Heart left ventricle (tissue), 16 donors: ENCODE results near the gene VEGFB. TPM values are rescaled to one million over a fixed set of nuclear protein-coding genes. Genes with fewer than 3 reads are reported as not detected.

Source experiments
- ATAC-seq, 4 donors: fragments of 200-7000 bp; cut with Tn5 transposase; one replicate each; pipeline ENCODE4 v1.9.1; 2020 to 2022; ENCODE audit warnings: moderate library complexity in 4 of 4, mild to moderate bottlenecking in 3 of 4, moderate number of reproducible peaks in 1 of 4
- DNase-seq, 5 donors: peaks; one replicate each; pipeline ENCODE4 v3.0.0-alpha.2; 2020
- H3K27ac ChIP-seq, 12 donors: fragments of 200-600 bp; sonication (generic) in 4 of 12; one replicate each; pipeline versions ENCODE4 v1.5.0 to v1.8.0; 2016 to 2022; ENCODE audit warnings: mild to moderate bottlenecking in 2 of 12
- H3K27me3 ChIP-seq, 9 donors: fragments of 200-600 bp; sonication (generic) in 2 of 9; one replicate each; pipeline versions ENCODE4 v1.5.1 to v1.8.0; 2016 to 2022; ENCODE audit warnings: mild to moderate bottlenecking in 3 of 9
- H3K36me3 ChIP-seq, 9 donors: fragments of 200-600 bp; sonication (generic) in 2 of 9; one replicate each; pipeline versions ENCODE4 v1.5.0 to v1.8.0; 2018 to 2022; ENCODE audit warnings: mild to moderate bottlenecking in 2 of 9
- H3K4me1 ChIP-seq, 12 donors: fragments of 200-600 bp; sonication (generic) in 4 of 12; one replicate each; pipeline versions ENCODE4 v1.5.0 to v1.8.0; 2016 to 2022; ENCODE audit warnings: mild to moderate bottlenecking in 3 of 12
- H3K4me3 ChIP-seq, 12 donors: fragments of 200-600 bp; sonication (generic) in 4 of 12; one replicate each; pipeline versions ENCODE4 v1.5.0 to v1.8.0; 2017 to 2022; ENCODE audit warnings: mild to moderate bottlenecking in 9 of 12, moderate library complexity in 4 of 12
- H3K9me3 ChIP-seq, 12 donors: fragments of 200-600 bp; sonication (generic) in 4 of 12; one replicate each; pipeline versions ENCODE4 v1.5.0 to v1.8.0; 2016 to 2022; ENCODE audit warnings: mild to moderate bottlenecking in 1 of 12
- CTCF ChIP-seq, 12 donors: fragments of 200-600 bp; sonication (generic) in 4 of 12; IDR thresholded peaks; one replicate each; pipeline versions ENCODE4 v1.5.0 to v1.8.0; 2018 to 2022; ENCODE audit warnings: antibody characterized with exemption in 12 of 12, mild to moderate bottlenecking in 5 of 12
- POLR2A ChIP-seq, 2 donors: fragments of 450-650 bp; IDR thresholded peaks; one replicate each; pipeline ENCODE4 v1.6.1; 2017; ENCODE audit warnings: antibody characterized with exemption in 2 of 2, mild to moderate bottlenecking in 2 of 2, moderate library complexity in 2 of 2
- WGBS, 4 donors: extraction: QIAGEN DNeasy Blood & Tissue Kit in 2 of 4; methylation state at CpG; one replicate each; pipeline versions ENCODE4 v1.1.5 to v1.1.7; 2013 to 2018; 5-methylcytosine and 5-hydroxymethylcytosine counted together
- intact Hi-C, 10 donors: fragments of 100-400 bp; cut with DNase I; formaldehyde crosslinking; loops; one replicate each; pipeline versions ENCODE4 v1.11.1 to v1.14.2; 2022
- polyA plus RNA-seq, 2 donors: library from polyadenylated mRNA; stranded (reverse); fragments of 200-250 nt; gene quantifications; one replicate each; pipeline ENCODE4 v1.2.3, GENCODE V29; 2013
- total RNA-seq, 9 donors: library from RNA; depleted of rRNA in 2 of 9; stranded (reverse); fragments of >200 nt in 2 of 9; fragmentation: NEBNext Ultra II Directional in 3 of 9; extraction: Animal tissue kit (Norgen Biotek cat#: 25700) in 3 of 9; gene quantifications; one replicate each; pipeline versions ENCODE4 v1.1.0 to v1.2.4, GENCODE V29; 2016 to 2023
- donor health status: ischemic (EF 13 %, LVEDD 7.1; RV severe dilation, severe dysfunction).
- donor health status: healthy with polysubstance abuse.
- donor health status: DM: no; HTN: yes; CAD: no.
- donor health status: DM: no; HTN: no; CAD: no.
- donor health status: ischemic (EF 25% LVEDD 6.9; RV normal size, moderate dysfunction).
- donor health status: ischemic (EF 25% LVEDD 5.7; RV mildly dilated, moderate dysfunction).
- donor health status: healthy.
- donor health status: DM: yes; HTN: yes; CAD: no.
- donor health status: ischemic (EF 35%, LVEDD 5.7; RV mildly dilated, moderate dysfunction).
- donor health status: nonischemic (EF 11% LVEDD 7.7; RV severe dilation, severe dysfunction).
- donor health status: DM: yes; HTN: yes; CAD: no.
- donor health status: PGD.
- donor health status: ischemic (EF 29% LVEDD 5.4; RV normal size, mild dysfunction).
- donor health status: nonischemic (EF 23%, LVEDD 6.1; RV moderate dilation, normal function).

Gene VEGFB
- total and polyA plus RNA-seq, 11 donors = 127 to 332 (median 241) TPM

- H3K4me1 ChIP-seq = peaks cover 2 to 44% (median 33%) of the 10 kb centered on the region in 12 donors
Measured at GRCh38 chr11:64268025-64268892, 33.9 kb downstream of the VEGFB start.

DNA sequence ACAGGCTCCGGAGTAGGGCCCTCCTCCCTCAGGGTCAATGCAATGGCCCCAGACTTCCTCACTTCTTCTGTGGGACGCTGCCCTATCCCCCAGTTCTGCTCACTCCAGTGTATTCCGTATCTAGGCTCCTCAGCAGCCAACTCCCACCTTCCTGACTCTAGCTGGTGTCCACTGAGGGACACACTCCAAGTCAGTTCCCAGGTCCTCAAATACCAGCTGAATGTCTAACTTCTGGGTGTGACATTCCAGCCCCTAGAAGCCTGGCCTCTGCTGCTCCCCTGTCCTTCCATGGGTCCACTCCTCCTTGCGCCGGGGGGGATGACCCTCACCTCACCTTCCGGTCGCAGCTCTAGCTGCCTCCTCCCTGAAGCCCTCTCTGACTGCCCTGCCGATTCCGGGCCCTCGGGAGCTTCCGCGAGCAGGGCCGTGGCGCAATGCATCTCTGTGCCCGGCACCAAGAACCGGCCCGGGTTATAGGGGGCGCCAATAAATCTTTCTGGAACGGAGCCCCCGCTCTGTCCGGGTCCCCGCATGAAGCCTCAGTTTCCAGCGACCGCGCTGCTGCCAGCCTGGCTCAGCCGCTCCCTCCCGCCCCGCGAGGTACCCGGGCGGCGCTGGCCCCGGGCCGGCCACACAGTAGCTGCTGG lies 34.6 kb downstream of the VEGFB start:
- H3K27ac ChIP-seq = peak overlapping the region; percentile 86 to 100 (median 97)
- TF ChIP-seq CTCF (IDR thresholded peaks at IDR 0.05) (peak in 1 of 12 donors; percentile 12), POLR2A (IDR thresholded peaks at IDR 0.05) (no peak)
- no peaks in the 10 kb centered on the region for H3K9me3 ChIP-seq
- ATAC-seq (peak in 2 of 4 donors; percentile 7 to 27), DNase-seq (peak; percentile 59 to 84 (median 80))
- peaks cover 0 to 31% (median 20%) of the 10 kb centered on the region in 9 donors for H3K36me3 ChIP-seq
- no peaks in the 10 kb centered on the region for H3K27me3 ChIP-seq
- H3K4me1 ChIP-seq = peaks cover 2 to 51% (median 33%) of the 10 kb centered on the region in 12 donors
- intact Hi-C loops = loop anchor here in 4 of 10 donors (1.0 to 2.0 kb wide), 3 partner anchors 18 to 22 kb away; partner anchors contain the start of genes PLCB3 (in 3 of the 4) and PPP1R14B (in 1 of the 4)
- peak overlapping the region; percentile 63 to 95 (median 79) for H3K4me3 ChIP-seq
- whole genome bisulfite sequencing, 4 donors = 0 to 2% (median 1%) methylated on average over 14 to 34 of the region's 34 CpGs

More at GRCh38 chr11:64268025-64268892, 33.9 kb downstream of the VEGFB start:
- intact Hi-C loops = loop anchor here in 3 of 10 donors (1.0 to 2.0 kb wide), 3 partner anchors 17 to 21 kb away; partner anchors contain the start of genes PLCB3 (in 2 of the 3) and PPP1R14B (in 1 of the 3)
- 26 to 39% (median 36%) methylated on average over 21 to 23 of the region's 23 CpGs for WGBS, 4 donors
- H3K27me3 ChIP-seq = no peaks in the 10 kb centered on the region
- H3K27ac ChIP-seq = peak overlapping the region; percentile 86 to 100 (median 97)
- DNase-seq = peak in 4 of 5 donors; percentile 68 to 76 (median 71)
- H3K9me3 ChIP-seq = no peaks in the 10 kb centered on the region
- H3K4me3 ChIP-seq = peak overlapping the region; percentile 63 to 95 (median 79)
- TF ChIP-seq CTCF (IDR thresholded peaks at IDR 0.05) = no peak
- peak in 2 of 4 donors; percentile 0 for ATAC-seq
- peaks cover 0 to 38% (median 28%) of the 10 kb centered on the region in 9 donors for H3K36me3 ChIP-seq

DNA sequence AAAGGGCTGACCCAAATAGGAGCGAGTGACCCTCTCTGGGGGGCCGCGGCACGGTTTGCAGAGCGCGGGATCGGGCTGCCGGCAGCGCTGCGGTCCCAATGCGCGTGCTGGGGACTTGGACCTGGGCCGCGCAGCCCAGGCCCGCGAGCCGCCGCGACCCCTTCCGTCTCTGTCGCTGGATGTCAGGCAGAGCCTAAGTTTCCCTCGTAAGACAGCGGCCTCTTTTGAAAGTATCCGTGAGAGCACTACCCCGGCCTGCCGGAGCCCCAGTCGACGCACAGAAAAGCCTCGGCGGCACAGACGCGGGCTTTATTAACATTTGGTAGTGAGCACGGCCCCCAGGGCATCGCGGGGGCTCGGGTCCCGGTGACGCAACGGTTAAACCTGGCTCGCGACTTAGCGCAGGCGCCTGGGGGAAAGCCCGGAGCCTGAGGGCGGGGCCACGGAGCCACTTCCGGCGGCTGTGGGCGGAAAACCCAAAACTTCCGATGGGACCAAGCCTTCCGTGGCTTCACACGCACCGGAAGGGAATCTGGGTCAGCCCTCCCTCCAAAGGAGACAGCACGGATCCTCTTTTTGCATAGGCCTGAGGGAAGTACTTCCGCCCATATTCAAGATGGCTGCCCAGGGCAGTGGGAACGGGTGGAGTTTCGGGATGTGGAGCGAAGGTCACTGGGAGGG lies 35.3 kb downstream of the VEGFB start:
- DNase-seq (peak; percentile 98 to 99 (median 98)), ATAC-seq (peak; percentile 86 to 91 (median 90))
- Histone ChIP-seq H3K36me3 (peaks cover 0 to 24% (median 16%) of the 10 kb centered on the region in 9 donors), H3K4me3 (peak overlapping the region; percentile 63 to 98 (median 80)), H3K9me3 (no peaks in the 10 kb centered on the region), H3K4me1 (peaks cover 2 to 51% (median 33%) of the 10 kb centered on the region in 12 donors), H3K27ac (peak overlapping the region; percentile 86 to 100 (median 97)), H3K27me3 (no peaks in the 10 kb centered on the region)
- intact Hi-C loops = loop anchor here in 5 of 10 donors (1.0 to 2.0 kb wide), 7 partner anchors 16 to 36 kb away; partner anchors contain the start of genes ESRRA (in 3 of the 5), GPR137 (in 3 of the 5), FKBP2 (in 2 of the 5) and PLCB3 (in 2 of the 5)
- TF ChIP-seq CTCF (IDR thresholded peaks at IDR 0.05) (peak in 5 of 12 donors; percentile 6 to 53 (median 12)), POLR2A (IDR thresholded peaks at IDR 0.05) (peak in 1 of 2 donors; percentile 50)
- WGBS, 4 donors = 0 to 1% (median 0%) methylated on average over 25 to 58 of the region's 58 CpGs
